Measurements from ENCODE around the gene ACRBP.
A peak's percentile ranks its signal among the peaks of the same experiment; 100 is the strongest.
"Not testable (repeated sequence)": the region's sequence is repeated elsewhere in the genome, so short reads cannot be mapped to it uniquely, and the experiment has no call there.

ACRBP gene

DNA sequence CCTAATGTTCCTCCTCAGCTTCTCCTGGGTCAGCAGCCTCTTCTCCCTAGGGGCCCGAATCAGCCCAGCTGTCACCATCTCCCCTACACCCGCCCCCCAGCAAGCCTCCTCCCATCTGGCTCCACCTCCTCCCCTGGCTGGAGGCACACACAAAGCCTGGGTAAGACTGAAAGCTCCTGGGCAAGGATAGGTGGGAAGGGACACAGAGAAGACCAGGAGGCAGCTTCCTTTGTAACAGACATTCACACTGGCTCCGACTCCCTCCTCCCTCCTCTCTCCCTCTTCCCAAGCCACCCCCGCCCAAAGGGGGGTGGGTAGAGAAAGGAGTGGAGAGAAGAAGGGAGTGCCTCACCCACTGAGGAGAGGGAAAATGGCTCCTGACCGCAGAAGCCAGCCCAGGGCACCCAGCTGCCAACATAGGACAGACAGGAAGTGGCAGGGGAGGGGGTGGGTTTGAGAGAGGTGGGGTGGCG, 44.1 kb downstream of the ACRBP start:
- no peak overlapping the region for H3K4me3 Mint-ChIP-seq
- peak; percentile 62 for DNase-seq

DNA sequence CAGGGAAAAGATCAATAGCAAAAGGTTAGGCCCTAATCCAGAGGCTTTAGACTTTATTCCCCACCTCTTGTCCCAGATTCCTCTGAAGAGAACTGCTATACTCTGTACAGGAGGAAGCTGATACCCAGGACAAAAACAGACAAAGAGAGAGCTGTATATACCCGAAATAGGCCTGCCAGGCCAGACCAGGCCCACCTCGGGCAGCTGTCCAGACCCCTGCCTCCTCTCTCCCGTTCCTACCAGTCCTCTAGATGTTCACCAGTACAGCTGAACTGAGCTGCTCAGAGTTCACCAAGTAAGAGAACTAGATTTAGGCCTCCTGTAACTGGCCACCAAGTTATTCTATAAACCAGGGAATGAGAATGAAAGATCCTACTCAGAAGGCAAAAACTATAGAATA, 44.7 kb downstream of the ACRBP start:
- Mint-ChIP-seq H3K9me3 (no peaks in the 10 kb centered on the region), H3K27me3 (no peaks in the 10 kb centered on the region), H3K4me1 (peaks cover 48% of the 10 kb centered on the region), H3K4me3 (no peak overlapping the region), H3K27ac (peak overlapping the region; percentile 81), H3K36me3 (peaks cover 77% of the 10 kb centered on the region)
- CTCF ChIA-PET, result interaction anchor here (0.7 to 1.8 kb wide), 8 partner anchors 25 to 266 kb away, joined by 3 to 4 read pairs (median 4); no protein-coding TSS in a partner anchor
- no peak for DNase-seq

More for the DNA sequence above, 44.1 kb downstream of the ACRBP start:
- Mint-ChIP-seq H3K27me3 (no peaks in the 10 kb centered on the region), H3K4me1 (peaks cover 48% of the 10 kb centered on the region), H3K9me3 (no peaks in the 10 kb centered on the region), H3K27ac (peak overlapping the region; percentile 81), H3K36me3 (peaks cover 72% of the 10 kb centered on the region)
- CTCF ChIA-PET, result interaction anchor here (0.7 to 1.8 kb wide), 8 partner anchors 25 to 267 kb away, joined by 3 to 7 read pairs (median 4); no protein-coding TSS in a partner anchor

DNA sequence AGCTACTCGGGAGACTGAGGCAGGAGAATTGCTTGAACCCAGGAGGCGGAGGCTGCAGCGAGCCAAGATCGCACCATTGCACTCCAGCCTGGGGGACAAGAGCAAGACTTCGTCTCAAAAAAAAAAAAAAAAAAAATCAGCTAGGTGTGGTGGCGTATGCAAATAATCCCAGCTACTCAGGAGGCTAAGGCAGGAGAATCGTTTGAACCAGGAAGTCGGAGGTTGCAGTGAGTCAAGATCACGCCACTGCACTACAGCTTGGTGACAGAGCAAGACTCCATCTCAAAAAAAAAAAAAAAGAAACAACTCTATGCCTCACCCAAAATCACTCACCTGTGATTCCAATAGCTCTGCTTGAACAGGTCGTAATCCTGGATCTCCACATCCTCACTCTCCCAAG, 51.6 kb downstream of the ACRBP start:
- H3K27me3 Mint-ChIP-seq, DNase-seq, H3K9me3 Mint-ChIP-seq, H3K4me3 Mint-ChIP-seq: not testable (repeated sequence)
- CTCF ChIA-PET, result interaction anchor here (0.8 kb wide), 1 partner anchor 10 kb away, joined by 3 read pairs; no protein-coding TSS in a partner anchor
- Mint-ChIP-seq H3K4me1 (peaks cover 12% of the 10 kb centered on the region), H3K27ac (peak overlapping the region; percentile 5), H3K36me3 (peaks cover 74% of the 10 kb centered on the region)

DNA sequence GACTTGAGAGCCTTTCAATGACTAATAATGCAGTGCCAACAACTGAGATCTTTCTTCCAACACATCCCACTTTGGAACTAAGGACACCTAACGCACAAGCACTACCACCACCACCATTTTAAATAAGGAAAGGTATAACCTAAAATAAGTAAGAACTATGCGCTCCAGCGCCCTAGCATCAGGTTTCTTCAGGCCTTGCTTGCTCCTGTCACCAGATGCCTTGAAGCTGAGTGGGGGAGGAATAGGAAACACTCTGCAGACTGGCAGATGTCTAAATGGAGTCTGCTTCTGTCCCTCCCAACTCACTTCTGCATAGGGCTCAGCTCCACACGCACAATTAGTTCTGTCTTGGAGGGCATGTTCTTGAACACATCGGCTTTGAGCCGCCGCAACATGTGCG, 55.1 kb downstream of the ACRBP start:
- no peak overlapping the region for H3K4me3 Mint-ChIP-seq
- H3K4me1 Mint-ChIP-seq, result peaks cover 10% of the 10 kb centered on the region
- peaks cover 71% of the 10 kb centered on the region for H3K36me3 Mint-ChIP-seq
- peak overlapping the region; percentile 73 for H3K27ac Mint-ChIP-seq
- H3K9me3 Mint-ChIP-seq, result no peaks in the 10 kb centered on the region
- CTCF ChIA-PET, result no interaction called here
- DNase-seq, result no peak
- no peaks in the 10 kb centered on the region for H3K27me3 Mint-ChIP-seq
